ENCODE data around the gene INPP1. TPM values are rescaled to one million over a fixed set of nuclear protein-coding genes. Genes with fewer than 3 reads are reported as not detected.

Gene INPP1
- total and polyA plus RNA-seq, 2 donors from 2014 or later = 15.1 to 27.2 TPM

GRCh38 chr2:190350371-190350770 lies 7.0 kb downstream of the INPP1 start:
- no peaks in the 10 kb centered on the region for H3K9me3 ChIP-seq (ENCODE audit: control insufficient read depth in 2 of 3, insufficient read depth in 1 of 3, low read length in 3 of 3)
- no peaks in the 10 kb centered on the region for H3K27me3 ChIP-seq (ENCODE audit: control insufficient read depth, insufficient read depth, low read length)
- no peak for TF ChIP-seq CTCF (IDR thresholded peaks at IDR 0.05; ENCODE audit: borderline replicate concordance, extremely low read depth, insufficient read depth)
- H3K36me3 ChIP-seq (ENCODE audit: control insufficient read depth in 2 of 3, insufficient read depth in 3 of 3, low read length in 3 of 3) = no peaks in the 10 kb centered on the region
- H3K9ac ChIP-seq (ENCODE audit: low read length in 3 of 3) = no peak overlapping the region
- DNase-seq = no peak
- intact Hi-C loops (cut with DNase I) = no loop called here
- no peak overlapping the region for H3K27ac ChIP-seq (ENCODE audit: low read depth in 2 of 2, low read length in 2 of 2)
- peaks cover 0 to 2% (median 0%) of the 10 kb centered on the region in 3 donors for H3K4me1 ChIP-seq (ENCODE audit: control insufficient read depth in 2 of 3, insufficient read depth in 2 of 3, low read depth in 1 of 3, low read length in 3 of 3)
- FAIRE-seq = no peak
- no peak overlapping the region for H3K4me3 ChIP-seq (ENCODE audit: low read length in 3 of 3)

- H3K4me1 ChIP-seq (ENCODE audit: control insufficient read depth in 2 of 3, insufficient read depth in 2 of 3, low read depth in 1 of 3, low read length in 3 of 3) = peaks cover 0 to 6% (median 0%) of the 10 kb centered on the region in 3 donors
- no peak for FAIRE-seq
Measured at GRCh38 chr2:190351955-190352354, 8.6 kb downstream of the INPP1 start.

GRCh38 chr2:190352668-190353536 lies 9.5 kb downstream of the INPP1 start:
- no peak overlapping the region for H3K9ac ChIP-seq (ENCODE audit: low read length in 3 of 3)
- intact Hi-C loops (cut with DNase I) = no loop called here
- H3K27ac ChIP-seq (ENCODE audit: low read depth in 2 of 2, low read length in 2 of 2) = no peak overlapping the region
- H3K36me3 ChIP-seq (ENCODE audit: control insufficient read depth in 2 of 3, insufficient read depth in 3 of 3, low read length in 3 of 3) = no peaks in the 10 kb centered on the region
- FAIRE-seq = no peak
- no peaks in the 10 kb centered on the region for H3K27me3 ChIP-seq (ENCODE audit: control insufficient read depth, insufficient read depth, low read length)
- no peaks in the 10 kb centered on the region for H3K9me3 ChIP-seq (ENCODE audit: control insufficient read depth in 2 of 3, insufficient read depth in 1 of 3, low read length in 3 of 3)
- peaks cover 0 to 6% (median 0%) of the 10 kb centered on the region in 3 donors for H3K4me1 ChIP-seq (ENCODE audit: control insufficient read depth in 2 of 3, insufficient read depth in 2 of 3, low read depth in 1 of 3, low read length in 3 of 3)
- no peak overlapping the region for H3K4me3 ChIP-seq (ENCODE audit: low read length in 3 of 3)
- peak in 1 of 5 donors; percentile 8 for DNase-seq
- TF ChIP-seq CTCF (IDR thresholded peaks at IDR 0.05; ENCODE audit: borderline replicate concordance, extremely low read depth, insufficient read depth) = no peak

More at GRCh38 chr2:190351955-190352354, 8.6 kb downstream of the INPP1 start:
- H3K27ac ChIP-seq (ENCODE audit: low read depth in 2 of 2, low read length in 2 of 2) = no peak overlapping the region
- no peaks in the 10 kb centered on the region for H3K36me3 ChIP-seq (ENCODE audit: control insufficient read depth in 2 of 3, insufficient read depth in 3 of 3, low read length in 3 of 3)
- H3K9me3 ChIP-seq (ENCODE audit: control insufficient read depth in 2 of 3, insufficient read depth in 1 of 3, low read length in 3 of 3) = no peaks in the 10 kb centered on the region
- no peak overlapping the region for H3K9ac ChIP-seq (ENCODE audit: low read length in 3 of 3)
- no peak for TF ChIP-seq CTCF (IDR thresholded peaks at IDR 0.05; ENCODE audit: borderline replicate concordance, extremely low read depth, insufficient read depth)
- intact Hi-C loops (cut with DNase I) = no loop called here
- no peak overlapping the region for H3K4me3 ChIP-seq (ENCODE audit: low read length in 3 of 3)
- no peaks in the 10 kb centered on the region for H3K27me3 ChIP-seq (ENCODE audit: control insufficient read depth, insufficient read depth, low read length)
- DNase-seq = no peak
